Bone marrow (tissue), 2 donors: ENCODE data around the gene BHMT2.

ENCODE experiments used
- DNase-seq, 2 donors: peaks; one replicate each; lab custom pipeline; 2025; lab: John Stamatoyannopoulos, UW

The BHMT2 gene

GRCh38 chr5:79122973-79123372 lies 53.4 kb downstream of the BHMT2 start:
- no peak for DNase-seq

GRCh38 chr5:79124607-79125006 lies 55.0 kb downstream of the BHMT2 start:
- no peak for DNase-seq

- no peak for DNase-seq
Measured at GRCh38 chr5:79130781-79131180, 61.2 kb downstream of the BHMT2 start.

GRCh38 chr5:79133121-79133656 lies 63.6 kb downstream of the BHMT2 start:
- peak in 1 of 2 donors; percentile 6 for DNase-seq

GRCh38 chr5:79133657-79134451 lies 64.3 kb downstream of the BHMT2 start:
- DNase-seq = peak; percentile 3 to 56

GRCh38 chr5:79135790-79136553 lies 66.4 kb downstream of the BHMT2 start:
- DNase-seq = no peak

- DNase-seq = no peak
Measured at GRCh38 chr5:79136618-79137017, 67.1 kb downstream of the BHMT2 start.
